HepG2 (cell line): ENCODE results near the gene AARS2. TPM values are rescaled to one million over a fixed set of nuclear protein-coding genes. Genes with fewer than 3 reads are reported as not detected.
A peak's percentile ranks its signal among the peaks of the same experiment; 100 is the strongest.

ENCODE experiments used
- ARHGAP35 ChIP-seq: sonication (generic); formaldehyde crosslinking; IDR thresholded peaks from 2 replicates; pipeline ENCODE4 v1.9.0; 2022; ENCODE audit warnings: mild to moderate bottlenecking, inconsistent platforms, moderate library complexity, missing genetic modification reagents, borderline replicate concordance
- ATF7 ChIP-seq, 2 experiments: fragments of 450-650 bp in 1 of 2; sonication (generic) in 1 of 2; formaldehyde crosslinking in 1 of 2; IDR thresholded peaks; 2 replicates each; pipeline versions ENCODE4 v1.4.0 to v1.6.1; 2016 to 2020; ENCODE audit warnings: antibody characterized with exemption in 1 of 2, mild to moderate bottlenecking in 1 of 2, missing genetic modification reagents in 1 of 2
- HNRNPK ChIP-seq: fragments of 200-400 bp; formaldehyde crosslinking; IDR thresholded peaks from 2 replicates; pipeline ENCODE4 v1.6.1; 2018; ENCODE audit warnings: low read length, low read depth, moderate library complexity, mild to moderate bottlenecking; ENCODE audit not compliant: poor library complexity, severe bottlenecking
- PAWR ChIP-seq: sonication (generic); formaldehyde crosslinking; IDR thresholded peaks from 2 replicates; pipeline ENCODE4 v1.4.0; 2020; ENCODE audit warnings: missing genetic modification reagents, mild to moderate bottlenecking, borderline replicate concordance
- POLR2AphosphoS5 ChIP-seq: IDR thresholded peaks from 2 replicates; pipeline ENCODE4 v1.6.1; 2012; ENCODE audit warnings: low read depth, low read length
- SOX6 ChIP-seq, 2 experiments: fragments of 450-650 bp in 1 of 2; sonication (generic) in 1 of 2; formaldehyde crosslinking in 1 of 2; IDR thresholded peaks; 2 replicates each; pipeline versions ENCODE4 v1.4.0 to v1.6.1; 2017 to 2020; ENCODE audit warnings: antibody characterized with exemption in 1 of 2, mild to moderate bottlenecking in 1 of 2, missing genetic modification reagents in 1 of 2
- ZNF234 ChIP-seq: sonication (generic); formaldehyde crosslinking; conservative IDR thresholded peaks from 2 replicates; pipeline ENCODE4 v1.5.1; 2020; ENCODE audit warnings: mild to moderate bottlenecking, missing genetic modification reagents
- polyA plus RNA-seq, 8 experiments: library from polyadenylated mRNA; depleted of rRNA in 3 of 8; stranded (reverse) in 7 of 8; unstranded in 1 of 8; fragments of >200 nt; fragmentation: Illumina TruSeq in 4 of 8; extraction: Trizol in 4 of 8; gene quantifications; 2 replicates each; pipeline versions ENCODE4 v1.2.1 to v1.2.3, GENCODE V29; 2011 to 2016; ENCODE audit warnings: low read depth in 4 of 8, missing spikeins in 1 of 8, mixed read lengths in 1 of 8; ENCODE audit not compliant: insufficient read depth in 1 of 8
- total RNA-seq, 5 experiments: library from RNA; depleted of rRNA; stranded (reverse); fragments of >200 nt; fragmentation: Illumina TruSeq; extraction: Trizol; gene quantifications; 2 replicates each; pipeline ENCODE4 v1.2.3, GENCODE V29; 2016; ENCODE audit warnings: low read depth in 1 of 5
- TF ChIP-seq, protein P1 (sequence below): sonication (generic); formaldehyde crosslinking; IDR thresholded peaks from 2 replicates; pipeline ENCODE4 v1.5.0; 2020; ENCODE audit warnings: mild to moderate bottlenecking, low read depth, missing genetic modification reagents, borderline replicate concordance
- TF ChIP-seq, protein P2 (sequence below): sonication (generic); formaldehyde crosslinking; IDR thresholded peaks from 2 replicates; pipeline ENCODE4 v1.4.0; 2020; ENCODE audit warnings: missing genetic modification reagents, borderline replicate concordance
- TF ChIP-seq, protein P3 (sequence below): sonication (generic); formaldehyde crosslinking; IDR thresholded peaks from 2 replicates; pipeline ENCODE4 v1.5.0; 2020; ENCODE audit warnings: missing genetic modification reagents

AARS2 gene
- total and polyA plus RNA-seq, 2 of the 13 experiments (the other 11 are each of a cell fraction or from before 2014, with no cell fraction given): 7.5 to 24.1 TPM

DNA sequence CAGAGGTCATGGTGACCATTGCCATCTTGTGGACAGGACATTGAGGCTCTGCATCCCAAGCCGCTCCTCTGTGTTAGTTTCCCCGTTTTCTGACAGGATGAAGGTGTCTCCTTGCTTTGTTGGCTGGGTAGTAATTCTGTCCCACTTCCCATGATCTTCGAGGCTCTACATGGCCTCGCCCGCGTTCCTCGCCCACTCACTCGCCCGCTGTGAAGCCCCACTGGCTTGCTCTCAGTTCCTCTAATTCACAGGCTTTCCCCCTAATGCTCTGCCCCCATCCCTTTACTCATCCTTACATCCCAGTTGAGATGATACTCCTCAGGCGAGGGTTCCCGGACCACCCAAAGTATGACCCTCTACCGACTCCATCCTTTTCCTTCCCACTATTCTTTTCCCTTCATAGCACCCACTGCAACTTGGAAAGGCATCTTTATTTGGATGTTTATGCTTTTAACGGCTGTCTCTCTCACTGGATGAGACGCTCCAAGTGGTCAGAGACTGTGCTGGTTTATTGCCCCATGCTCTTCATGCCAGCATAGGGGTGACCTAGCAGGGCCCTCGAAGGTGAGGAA is 55.3 kb downstream of the AARS2 start (continued):
- TF ChIP-seq ATF7 (IDR thresholded peaks at IDR 0.05) (no peak), ATF7 (CRISPR knock-in tag; IDR thresholded peaks at IDR 0.05) (0 out of 2 replicates have a peak, but pooled peaks have one; percentile 26), SOX6 (IDR thresholded peaks at IDR 0.05) (no peak), SOX6 (CRISPR knock-in tag; IDR thresholded peaks at IDR 0.05) (0 out of 2 replicates have a peak, but pooled peaks have one; percentile 12), ZNF234 (CRISPR knock-in tag) (no peak), PAWR (CRISPR knock-in tag) (0 out of 2 replicates have a peak, but pooled peaks have one; percentile 20), POLR2AphosphoS5 (peak; percentile 34; the same call in 1 of the 2 replicates), HNRNPK (peak; percentile 4), ARHGAP35 (CRISPR knock-in tag) (0 out of 2 replicates have a peak, but pooled peaks have one; percentile 35)
- TF ChIP-seq, protein P1, sequence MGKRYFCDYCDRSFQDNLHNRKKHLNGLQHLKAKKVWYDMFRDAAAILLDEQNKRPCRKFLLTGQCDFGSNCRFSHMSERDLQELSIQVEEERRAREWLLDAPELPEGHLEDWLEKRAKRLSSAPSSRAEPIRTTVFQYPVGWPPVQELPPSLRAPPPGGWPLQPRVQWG (CRISPR knock-in tag): no peak
- TF ChIP-seq, protein P2, sequence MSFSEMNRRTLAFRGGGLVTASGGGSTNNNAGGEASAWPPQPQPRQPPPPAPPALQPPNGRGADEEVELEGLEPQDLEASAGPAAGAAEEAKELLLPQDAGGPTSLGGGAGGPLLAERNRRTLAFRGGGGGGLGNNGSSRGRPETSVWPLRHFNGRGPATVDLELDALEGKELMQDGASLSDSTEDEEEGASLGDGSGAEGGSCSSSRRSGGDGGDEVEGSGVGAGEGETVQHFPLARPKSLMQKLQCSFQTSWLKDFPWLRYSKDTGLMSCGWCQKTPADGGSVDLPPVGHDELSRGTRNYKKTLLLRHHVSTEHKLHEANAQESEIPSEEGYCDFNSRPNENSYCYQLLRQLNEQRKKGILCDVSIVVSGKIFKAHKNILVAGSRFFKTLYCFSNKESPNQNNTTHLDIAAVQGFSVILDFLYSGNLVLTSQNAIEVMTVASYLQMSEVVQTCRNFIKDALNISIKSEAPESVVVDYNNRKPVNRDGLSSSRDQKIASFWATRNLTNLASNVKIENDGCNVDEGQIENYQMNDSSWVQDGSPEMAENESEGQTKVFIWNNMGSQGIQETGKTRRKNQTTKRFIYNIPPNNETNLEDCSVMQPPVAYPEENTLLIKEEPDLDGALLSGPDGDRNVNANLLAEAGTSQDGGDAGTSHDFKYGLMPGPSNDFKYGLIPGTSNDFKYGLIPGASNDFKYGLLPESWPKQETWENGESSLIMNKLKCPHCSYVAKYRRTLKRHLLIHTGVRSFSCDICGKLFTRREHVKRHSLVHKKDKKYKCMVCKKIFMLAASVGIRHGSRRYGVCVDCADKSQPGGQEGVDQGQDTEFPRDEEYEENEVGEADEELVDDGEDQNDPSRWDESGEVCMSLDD: no peak
- TF ChIP-seq, protein P3, sequence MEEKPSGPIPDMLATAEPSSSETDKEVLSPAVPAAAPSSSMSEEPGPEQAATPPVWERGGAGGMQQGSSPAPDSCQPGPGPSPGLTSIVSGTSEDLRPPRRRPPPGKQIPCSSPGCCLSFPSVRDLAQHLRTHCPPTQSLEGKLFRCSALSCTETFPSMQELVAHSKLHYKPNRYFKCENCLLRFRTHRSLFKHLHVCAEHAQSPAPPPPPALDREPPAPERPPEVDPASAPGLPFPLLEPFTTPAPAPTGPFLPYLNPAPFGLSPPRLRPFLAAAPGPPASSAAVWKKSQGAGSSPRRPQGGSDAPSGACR (CRISPR knock-in tag): 0 out of 2 replicates have a peak, but pooled peaks have one; percentile 3
